Smooth muscle cell (in vitro differentiated cells): ENCODE measurements around the gene SHISA9. TPM values are rescaled to one million over a fixed set of nuclear protein-coding genes. Genes with fewer than 3 reads are reported as not detected.

Experiments used
- DNase-seq: peaks from one replicate; lab custom pipeline; 2025; ENCODE audit not compliant: unreplicated experiment; lab: John Stamatoyannopoulos, UW
- H2AFZ ChIP-seq: fragments of 200-600 bp; sonication (generic); 2 replicates; pipeline ENCODE4 v1.6.0; 2016; ENCODE audit warnings: antibody characterized with exemption, low read depth, mild to moderate bottlenecking
- H3F3A ChIP-seq: fragments of 200-600 bp; sonication (generic); 2 replicates; pipeline ENCODE4 v1.6.0; 2017; ENCODE audit warnings: antibody characterized with exemption, low read depth
- H3K27ac ChIP-seq: fragments of 200-600 bp; sonication (generic); 2 replicates; pipeline ENCODE4 v1.5.1; 2016; ENCODE audit warnings: low read depth, mild to moderate bottlenecking
- H3K27me3 ChIP-seq: fragments of 200-600 bp; sonication (generic); 2 replicates; pipeline ENCODE4 v1.6.1; 2016; ENCODE audit warnings: low read depth, mild to moderate bottlenecking
- H3K36me3 ChIP-seq: fragments of 200-600 bp; sonication (generic); 2 replicates; pipeline ENCODE4 v1.5.1; 2016; ENCODE audit warnings: low read depth
- H3K4me1 ChIP-seq: fragments of 200-600 bp; sonication (generic); 2 replicates; pipeline ENCODE4 v1.5.1; 2016; ENCODE audit warnings: low read depth
- H3K4me2 ChIP-seq: fragments of 200-600 bp; sonication (generic); 2 replicates; pipeline ENCODE4 v1.6.0; 2016; ENCODE audit warnings: mild to moderate bottlenecking
- H3K4me3 ChIP-seq: fragments of 200-600 bp; sonication (generic); 2 replicates; pipeline ENCODE4 v1.5.1; 2016; ENCODE audit warnings: mild to moderate bottlenecking
- H3K79me2 ChIP-seq: fragments of 200-600 bp; sonication (generic); 2 replicates; pipeline ENCODE4 v1.6.0; 2016; ENCODE audit warnings: low read depth, mild to moderate bottlenecking
- H3K9ac ChIP-seq: fragments of 200-600 bp; sonication (generic); 2 replicates; pipeline ENCODE4 v1.6.0; 2016; ENCODE audit warnings: low read depth
- H3K9me3 ChIP-seq: fragments of 200-600 bp; sonication (generic); replicated peaks from 2 replicates; pipeline ENCODE4 v1.5.1; 2016; ENCODE audit warnings: low read depth
- H4K20me1 ChIP-seq: fragments of 200-600 bp; sonication (generic); 2 replicates; pipeline ENCODE4 v1.6.0; 2016; ENCODE audit warnings: low read depth
- WGBS: methylation state at CpG from one replicate; pipeline ENCODE4 v1.1.7; 2016; ENCODE audit warnings: low lambda C conversion rate; 5-methylcytosine and 5-hydroxymethylcytosine counted together
- polyA plus RNA-seq: library from polyadenylated mRNA; unstranded; fragments of >200 nt; fragmentation: Nextera tagmentation; extraction: Ambion mirVana; gene quantifications from 2 replicates; pipeline ENCODE4 v1.2.1, GENCODE V29; 2016
- total RNA-seq: library from RNA; depleted of rRNA; stranded (reverse); fragments of >200 nt; gene quantifications from 2 replicates; pipeline ENCODE4 v1.2.3, GENCODE V29; 2014
- TF ChIP-seq, protein P1 (sequence below): fragments of 200-600 bp; sonication (generic); IDR thresholded peaks from 2 replicates; pipeline ENCODE4 v1.5.1; 2017; ENCODE audit warnings: borderline replicate concordance, mild to moderate bottlenecking, antibody characterized with exemption; ENCODE audit not compliant: insufficient read depth, poor library complexity, severe bottlenecking

The SHISA9 gene
- total and polyA plus RNA-seq, 2 experiments from 2014 or later, result 0.09 TPM; not detected in 1

GRCh38 chr16:13042291-13042685 is 140.9 kb downstream of the SHISA9 start:
- Histone ChIP-seq H3K9me3 (no peaks in the 10 kb centered on the region), H3K4me3 (no peak overlapping the region), H2AFZ (no peak overlapping the region), H3K9ac (no peak overlapping the region), H3K4me1 (peaks cover 9% of the 10 kb centered on the region), H4K20me1 (no peaks in the 10 kb centered on the region), H3K79me2 (no peaks in the 10 kb centered on the region), H3K36me3 (no peaks in the 10 kb centered on the region), H3K27ac (no peak overlapping the region), H3F3A (no peaks in the 10 kb centered on the region), H3K27me3 (no peaks in the 10 kb centered on the region), H3K4me2 (no peak overlapping the region)
- TF ChIP-seq, protein P1, sequence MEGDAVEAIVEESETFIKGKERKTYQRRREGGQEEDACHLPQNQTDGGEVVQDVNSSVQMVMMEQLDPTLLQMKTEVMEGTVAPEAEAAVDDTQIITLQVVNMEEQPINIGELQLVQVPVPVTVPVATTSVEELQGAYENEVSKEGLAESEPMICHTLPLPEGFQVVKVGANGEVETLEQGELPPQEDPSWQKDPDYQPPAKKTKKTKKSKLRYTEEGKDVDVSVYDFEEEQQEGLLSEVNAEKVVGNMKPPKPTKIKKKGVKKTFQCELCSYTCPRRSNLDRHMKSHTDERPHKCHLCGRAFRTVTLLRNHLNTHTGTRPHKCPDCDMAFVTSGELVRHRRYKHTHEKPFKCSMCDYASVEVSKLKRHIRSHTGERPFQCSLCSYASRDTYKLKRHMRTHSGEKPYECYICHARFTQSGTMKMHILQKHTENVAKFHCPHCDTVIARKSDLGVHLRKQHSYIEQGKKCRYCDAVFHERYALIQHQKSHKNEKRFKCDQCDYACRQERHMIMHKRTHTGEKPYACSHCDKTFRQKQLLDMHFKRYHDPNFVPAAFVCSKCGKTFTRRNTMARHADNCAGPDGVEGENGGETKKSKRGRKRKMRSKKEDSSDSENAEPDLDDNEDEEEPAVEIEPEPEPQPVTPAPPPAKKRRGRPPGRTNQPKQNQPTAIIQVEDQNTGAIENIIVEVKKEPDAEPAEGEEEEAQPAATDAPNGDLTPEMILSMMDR, result no peak
- DNase-seq, result no peak

DNA sequence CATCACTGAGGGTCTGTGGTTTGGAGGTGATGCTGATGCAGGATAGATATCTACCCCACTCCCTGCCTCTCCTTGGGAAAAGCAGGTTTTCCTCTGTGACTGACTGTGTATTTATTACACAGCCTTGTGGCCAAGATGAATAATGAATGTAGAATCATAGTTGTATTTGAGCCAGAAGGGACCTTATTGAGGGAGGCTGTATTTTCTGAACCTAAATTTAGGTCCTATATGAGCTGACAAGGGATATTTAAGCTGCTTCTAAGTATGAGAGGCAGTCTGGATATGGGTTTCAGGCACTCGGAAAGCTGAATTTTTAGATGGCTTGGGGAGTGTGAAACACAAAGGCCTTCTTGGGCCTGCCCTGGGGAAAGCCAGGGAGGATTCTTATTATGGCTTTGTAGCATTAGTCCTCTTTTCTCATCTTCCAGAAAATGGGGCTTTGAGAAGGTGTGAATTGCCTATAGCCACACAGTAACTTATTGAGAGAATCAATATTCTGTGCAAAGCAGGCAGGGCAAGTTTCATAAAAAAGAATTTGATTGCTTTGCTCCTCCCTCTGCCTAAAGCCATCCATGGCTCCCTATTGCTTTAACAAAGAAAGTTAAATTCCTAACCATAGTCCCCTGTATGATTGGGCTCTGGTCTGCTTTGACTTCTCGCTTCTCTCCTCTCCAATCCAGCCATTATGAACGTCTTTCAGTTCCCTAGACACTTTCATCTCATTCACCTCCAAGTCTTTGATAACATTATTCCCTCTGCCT is 144.8 kb downstream of the SHISA9 start:
- Histone ChIP-seq H3K27ac (no peak overlapping the region), H3K27me3 (no peaks in the 10 kb centered on the region), H4K20me1 (no peaks in the 10 kb centered on the region), H3K4me1 (peaks cover 5% of the 10 kb centered on the region), H2AFZ (no peak overlapping the region), H3K9me3 (no peaks in the 10 kb centered on the region), H3K9ac (no peak overlapping the region), H3K4me2 (no peak overlapping the region), H3F3A (no peaks in the 10 kb centered on the region), H3K79me2 (no peaks in the 10 kb centered on the region), H3K36me3 (no peaks in the 10 kb centered on the region), H3K4me3 (no peak overlapping the region)
- DNase-seq, result no peak
- 80% methylated on average over 3 of the region's 3 CpGs for WGBS
- TF ChIP-seq, protein P1, result no peak

DNA sequence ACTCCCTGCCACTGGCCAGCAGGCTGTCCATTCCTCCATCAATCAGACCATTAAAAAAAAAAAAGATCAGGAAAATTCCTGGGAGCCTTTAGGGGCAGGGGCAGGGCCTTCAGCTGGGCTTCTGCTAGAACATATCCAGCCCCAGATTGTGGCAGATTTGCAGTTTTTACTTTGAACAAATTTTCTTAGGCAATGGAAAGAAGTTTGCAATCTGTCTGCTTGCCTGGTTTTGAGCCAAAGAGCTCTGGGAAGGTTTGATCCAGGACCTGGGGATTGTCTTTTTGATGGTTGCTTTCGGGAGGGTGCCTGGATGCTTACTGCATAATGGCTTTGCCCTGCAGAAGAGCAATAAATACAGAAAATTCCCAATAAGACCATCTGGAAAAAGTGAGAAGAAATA is 145.9 kb downstream of the SHISA9 start:
- 50% methylated on average over 1 of the region's 1 CpG for WGBS
- peaks cover 3% of the 10 kb centered on the region for H3K4me1 ChIP-seq
- H4K20me1 ChIP-seq, result no peaks in the 10 kb centered on the region
- no peak overlapping the region for H3K9ac ChIP-seq
- H3K27me3 ChIP-seq, result no peaks in the 10 kb centered on the region
- TF ChIP-seq, protein P1, result no peak
- H3K9me3 ChIP-seq, result no peaks in the 10 kb centered on the region
- H3K36me3 ChIP-seq, result no peaks in the 10 kb centered on the region
- no peak overlapping the region for H3K4me3 ChIP-seq
- H3K27ac ChIP-seq, result no peak overlapping the region
- no peak overlapping the region for H2AFZ ChIP-seq
- H3K4me2 ChIP-seq, result no peak overlapping the region
- DNase-seq, result no peak
- H3K79me2 ChIP-seq, result no peaks in the 10 kb centered on the region
- no peaks in the 10 kb centered on the region for H3F3A ChIP-seq

DNA sequence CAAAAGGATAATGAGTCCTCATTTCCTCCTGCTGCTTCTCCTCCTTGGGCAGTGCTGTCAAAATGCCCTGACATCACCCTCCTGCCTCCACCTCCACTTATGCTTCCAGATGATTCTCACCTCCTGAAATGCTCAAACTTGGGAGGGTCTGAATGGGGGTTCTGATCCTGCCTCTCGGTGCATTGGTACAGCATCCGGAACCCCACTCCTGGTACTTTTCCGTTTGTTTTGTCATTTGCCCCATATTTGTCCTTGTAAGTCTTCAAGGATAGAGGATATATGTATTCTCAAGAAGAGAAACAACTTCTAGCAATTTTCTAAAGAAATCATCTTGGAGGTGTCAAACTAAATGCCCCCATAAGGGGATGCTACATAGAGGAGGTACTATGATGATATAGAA is 148.3 kb downstream of the SHISA9 start:
- no peak for DNase-seq
- WGBS, result 94% methylated on average over 3 of the region's 3 CpGs
- Histone ChIP-seq H3K36me3 (no peaks in the 10 kb centered on the region), H3K27ac (no peak overlapping the region), H3K4me2 (no peak overlapping the region), H3K79me2 (no peaks in the 10 kb centered on the region), H2AFZ (no peak overlapping the region), H3K9me3 (no peaks in the 10 kb centered on the region), H3K4me3 (no peak overlapping the region), H3K4me1 (peaks cover under 1% of the 10 kb centered on the region), H3K9ac (no peak overlapping the region), H3F3A (no peaks in the 10 kb centered on the region), H3K27me3 (no peaks in the 10 kb centered on the region), H4K20me1 (no peaks in the 10 kb centered on the region)
- TF ChIP-seq, protein P1, result no peak
